MM.1S (cell line): Measurements from ENCODE around the gene SMIM38.

Source experiments
- DNase-seq: peaks from one replicate; pipeline ENCODE4 v3.0.0-alpha.2; 2015
- H2AFZ ChIP-seq: fragments of 300-600 bp; sonication (generic); 2 replicates; pipeline ENCODE4 v1.6.0; 2016; ENCODE audit warnings: antibody characterized with exemption, low read length
- H3F3A ChIP-seq: fragments of 300-600 bp; sonication (generic); 2 replicates; pipeline ENCODE4 v1.6.1; 2016; ENCODE audit warnings: mild to moderate bottlenecking, antibody characterized with exemption, low read length, moderate library complexity, mixed read lengths; ENCODE audit not compliant: insufficient read depth
- H3K27ac ChIP-seq: fragments of 300-600 bp; sonication (generic); 2 replicates; pipeline ENCODE4 v1.5.1; 2016; ENCODE audit warnings: mild to moderate bottlenecking, low read length
- H3K27me3 ChIP-seq: fragments of 300-600 bp; sonication (generic); replicated peaks from 2 replicates; pipeline ENCODE4 v1.6.0; 2016; ENCODE audit warnings: low read length; ENCODE audit not compliant: insufficient read depth
- H3K36me3 ChIP-seq: fragments of 300-600 bp; sonication (generic); replicated peaks from 2 replicates; pipeline ENCODE4 v1.6.1; 2016; ENCODE audit warnings: mild to moderate bottlenecking, low read length, mixed read lengths; ENCODE audit not compliant: insufficient read depth
- H3K4me1 ChIP-seq: fragments of 300-600 bp; sonication (generic); 2 replicates; pipeline ENCODE4 v1.6.1; 2016; ENCODE audit warnings: low read length, mixed read lengths
- H3K4me2 ChIP-seq: fragments of 300-600 bp; sonication (generic); 2 replicates; pipeline ENCODE4 v1.6.0; 2016; ENCODE audit warnings: low read depth, low read length
- H3K4me3 ChIP-seq: fragments of 300-600 bp; sonication (generic); 2 replicates; pipeline ENCODE4 v1.5.1; 2016; ENCODE audit warnings: low read length, mixed read lengths
- H3K79me2 ChIP-seq: fragments of 300-600 bp; sonication (generic); 2 replicates; pipeline ENCODE4 v1.6.1; 2016; ENCODE audit warnings: mixed run types, low read length, mixed read lengths
- H3K9ac ChIP-seq: fragments of 300-600 bp; sonication (generic); 2 replicates; pipeline ENCODE4 v1.6.1; 2016; ENCODE audit warnings: low read length, mixed read lengths
- H3K9me2 ChIP-seq: fragments of 300-600 bp; sonication (generic); replicated peaks from 2 replicates; pipeline ENCODE4 v1.6.1; 2016; ENCODE audit warnings: mild to moderate bottlenecking, low read length, mixed read lengths; ENCODE audit not compliant: insufficient read depth
- H3K9me3 ChIP-seq: fragments of 300-600 bp; sonication (generic); replicated peaks from 2 replicates; pipeline ENCODE4 v1.6.1; 2016; ENCODE audit warnings: mild to moderate bottlenecking, low read length, mixed read lengths; ENCODE audit not compliant: insufficient read depth
- H4K20me1 ChIP-seq: fragments of 300-600 bp; sonication (generic); 2 replicates; pipeline ENCODE4 v1.6.1; 2016; ENCODE audit warnings: mild to moderate bottlenecking, low read length, moderate library complexity, mixed read lengths; ENCODE audit not compliant: insufficient read depth
- EZH2 ChIP-seq: fragments of 300-600 bp; sonication (generic); optimal IDR thresholded peaks from 2 replicates; pipeline ENCODE3; 2017; ENCODE audit warnings: low read depth, mild to moderate bottlenecking, antibody characterized with exemption, low read length, mixed read lengths
- EZH2phosphoT487 ChIP-seq: fragments of 300-600 bp; sonication (generic); IDR thresholded peaks from 2 replicates; pipeline ENCODE4 v1.6.1; 2018; ENCODE audit warnings: antibody characterized with exemption, low read length
- TF ChIP-seq, protein P1 (sequence below): fragments of 300-600 bp; sonication (generic); IDR thresholded peaks from 2 replicates; pipeline ENCODE4 v1.5.1; 2016; ENCODE audit warnings: antibody characterized with exemption, low read length, mixed read lengths

The SMIM38 gene

DNA sequence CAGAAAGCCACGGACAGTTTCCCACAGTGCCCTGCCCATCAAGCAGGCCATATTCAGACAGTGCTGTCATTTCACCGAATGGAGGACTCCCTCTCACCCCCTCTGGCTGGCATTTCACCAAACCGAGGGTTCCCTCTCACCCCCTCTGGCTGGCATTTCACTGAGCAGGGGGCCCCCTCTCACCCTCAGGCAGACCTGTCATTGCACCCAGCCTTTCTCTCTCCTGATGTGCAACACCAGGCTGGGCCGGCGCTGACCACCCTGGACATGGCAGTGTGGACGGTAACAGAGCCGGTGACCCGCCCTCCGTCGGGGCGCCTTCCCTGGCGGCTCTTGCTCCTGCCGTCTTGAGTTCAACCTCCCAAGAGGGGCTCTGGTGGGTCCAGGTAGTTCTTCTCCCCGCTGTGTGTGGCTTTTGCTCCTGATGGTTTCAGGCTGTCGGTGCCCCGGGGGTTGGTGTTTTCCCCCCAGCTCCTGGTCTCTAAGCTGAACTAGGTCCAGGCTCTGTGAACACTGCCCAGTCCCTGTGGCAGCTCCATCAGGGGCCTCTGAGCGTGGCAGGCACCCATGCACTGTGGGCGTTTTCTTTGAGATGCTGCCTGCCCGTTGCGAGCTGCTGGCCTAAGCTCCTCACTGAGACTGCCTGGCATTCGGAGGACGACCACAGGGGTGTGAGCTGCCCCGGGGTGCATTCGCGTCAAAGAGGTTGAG lies 46.9 kb downstream of the SMIM38 start:
- DNase-seq: no peak
- Histone ChIP-seq H3F3A (no peaks in the 10 kb centered on the region), H3K27ac (no peak overlapping the region), H3K4me3 (no peak overlapping the region), H3K27me3 (peaks cover 96% of the 10 kb centered on the region), H4K20me1 (no peaks in the 10 kb centered on the region), H3K9me3 (no peaks in the 10 kb centered on the region), H3K79me2 (no peaks in the 10 kb centered on the region), H3K4me2 (no peak overlapping the region), H3K4me1 (no peaks in the 10 kb centered on the region), H3K36me3 (no peaks in the 10 kb centered on the region), H3K9me2 (no peaks in the 10 kb centered on the region), H2AFZ (no peak overlapping the region), H3K9ac (no peak overlapping the region)
- TF ChIP-seq EZH2phosphoT487: no peak
- TF ChIP-seq, protein P1, sequence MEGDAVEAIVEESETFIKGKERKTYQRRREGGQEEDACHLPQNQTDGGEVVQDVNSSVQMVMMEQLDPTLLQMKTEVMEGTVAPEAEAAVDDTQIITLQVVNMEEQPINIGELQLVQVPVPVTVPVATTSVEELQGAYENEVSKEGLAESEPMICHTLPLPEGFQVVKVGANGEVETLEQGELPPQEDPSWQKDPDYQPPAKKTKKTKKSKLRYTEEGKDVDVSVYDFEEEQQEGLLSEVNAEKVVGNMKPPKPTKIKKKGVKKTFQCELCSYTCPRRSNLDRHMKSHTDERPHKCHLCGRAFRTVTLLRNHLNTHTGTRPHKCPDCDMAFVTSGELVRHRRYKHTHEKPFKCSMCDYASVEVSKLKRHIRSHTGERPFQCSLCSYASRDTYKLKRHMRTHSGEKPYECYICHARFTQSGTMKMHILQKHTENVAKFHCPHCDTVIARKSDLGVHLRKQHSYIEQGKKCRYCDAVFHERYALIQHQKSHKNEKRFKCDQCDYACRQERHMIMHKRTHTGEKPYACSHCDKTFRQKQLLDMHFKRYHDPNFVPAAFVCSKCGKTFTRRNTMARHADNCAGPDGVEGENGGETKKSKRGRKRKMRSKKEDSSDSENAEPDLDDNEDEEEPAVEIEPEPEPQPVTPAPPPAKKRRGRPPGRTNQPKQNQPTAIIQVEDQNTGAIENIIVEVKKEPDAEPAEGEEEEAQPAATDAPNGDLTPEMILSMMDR: no peak
- no peak for TF ChIP-seq EZH2

- Histone ChIP-seq H4K20me1 (no peaks in the 10 kb centered on the region), H3K4me3 (no peak overlapping the region), H3K79me2 (no peaks in the 10 kb centered on the region), H3K9me2 (no peaks in the 10 kb centered on the region), H3K9ac (no peak overlapping the region), H3K36me3 (no peaks in the 10 kb centered on the region), H3K27ac (no peak overlapping the region), H3K27me3 (peaks cover 95% of the 10 kb centered on the region), H3K4me1 (no peaks in the 10 kb centered on the region), H3K4me2 (no peak overlapping the region), H3F3A (no peaks in the 10 kb centered on the region), H2AFZ (no peak overlapping the region), H3K9me3 (no peaks in the 10 kb centered on the region)
- TF ChIP-seq, protein P1: no peak
- TF ChIP-seq EZH2phosphoT487 (no peak), EZH2 (no peak)
- DNase-seq: no peak
Measured at GRCh38 chr11:69203381-69203780, 47.6 kb downstream of the SMIM38 start.

- Histone ChIP-seq H3K4me1 (no peaks in the 10 kb centered on the region), H3K79me2 (no peaks in the 10 kb centered on the region), H3K9ac (no peak overlapping the region), H3K36me3 (no peaks in the 10 kb centered on the region), H3K9me3 (no peaks in the 10 kb centered on the region), H3F3A (no peaks in the 10 kb centered on the region), H4K20me1 (no peaks in the 10 kb centered on the region), H3K9me2 (no peaks in the 10 kb centered on the region), H3K4me3 (no peak overlapping the region), H3K4me2 (no peak overlapping the region), H3K27ac (no peak overlapping the region), H2AFZ (no peak overlapping the region), H3K27me3 (peaks cover 96% of the 10 kb centered on the region)
- DNase-seq: no peak
- TF ChIP-seq EZH2 (no peak), EZH2phosphoT487 (no peak)
- TF ChIP-seq, protein P1: no peak
Measured at GRCh38 chr11:69203901-69204245, 48.1 kb downstream of the SMIM38 start.
